Activated T-cell treated with anti-CD3 and anti-CD28 coated beads for 4 hours (primary cell): ENCODE data around the gene CA9.

Source experiments
- DNase-seq: peaks from one replicate; pipeline ENCODE4 v3.0.0-alpha.2; 2020

Gene CA9

DNA sequence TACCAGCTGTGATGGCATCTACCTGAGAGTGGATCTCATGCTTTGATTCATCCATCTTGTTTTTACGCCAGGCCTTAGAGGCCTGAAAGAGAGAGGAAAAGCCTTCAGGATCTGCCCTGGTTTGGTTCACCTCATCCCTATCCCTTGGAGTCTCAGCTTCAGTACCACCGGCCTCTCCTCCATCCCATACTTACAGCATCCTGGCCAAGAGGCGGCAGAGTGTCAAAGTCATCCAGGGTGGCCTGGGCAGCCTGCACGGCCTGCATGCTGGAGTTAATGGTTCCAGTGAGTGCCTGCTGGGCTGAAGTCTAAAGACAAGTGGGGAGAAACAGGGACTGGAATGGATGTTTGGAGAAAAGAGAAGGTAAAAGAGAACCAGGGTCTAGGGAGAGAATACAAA, 45.8 kb downstream of the CA9 start:
- no peak for DNase-seq

DNA sequence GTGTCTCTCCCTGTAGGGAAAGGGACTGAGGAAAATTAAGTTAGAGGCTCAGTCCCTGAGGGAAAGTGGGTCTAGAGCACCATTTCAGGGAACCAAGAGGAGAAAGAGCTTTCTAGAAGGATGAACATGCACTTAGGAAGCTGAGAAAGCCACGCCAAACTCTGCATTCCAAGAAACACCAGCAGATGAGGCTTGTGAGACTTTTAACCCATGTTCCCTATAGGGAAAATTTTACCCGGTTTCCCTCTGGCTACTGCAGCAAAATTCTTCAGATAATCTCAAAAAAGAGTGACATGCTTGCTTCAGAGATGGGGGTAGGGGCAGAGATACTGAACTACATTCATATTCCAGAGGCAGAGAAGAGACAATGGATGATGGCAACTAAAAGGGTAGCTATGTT, 49.7 kb downstream of the CA9 start:
- DNase-seq, result no peak

DNA sequence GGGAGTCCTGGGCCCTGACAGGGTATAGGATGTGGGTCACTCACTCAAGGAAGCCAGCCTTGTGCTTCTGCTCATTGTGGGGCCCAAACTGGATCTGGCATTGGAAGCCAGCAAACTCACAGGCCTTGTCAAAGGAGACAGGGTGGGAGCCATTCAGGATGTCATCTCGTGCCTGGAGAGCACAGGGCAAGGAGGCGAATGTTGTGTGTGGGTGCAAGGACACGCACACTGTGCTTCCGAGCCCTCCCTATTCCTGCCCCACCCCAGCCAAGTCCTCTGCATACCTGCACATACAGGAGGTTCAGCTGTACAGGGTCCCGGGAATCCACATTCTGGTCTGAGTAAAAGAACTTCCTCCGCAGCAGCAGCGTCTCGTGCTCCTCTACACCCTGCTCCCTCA, 50.2 kb downstream of the CA9 start:
- DNase-seq, result no peak

DNA sequence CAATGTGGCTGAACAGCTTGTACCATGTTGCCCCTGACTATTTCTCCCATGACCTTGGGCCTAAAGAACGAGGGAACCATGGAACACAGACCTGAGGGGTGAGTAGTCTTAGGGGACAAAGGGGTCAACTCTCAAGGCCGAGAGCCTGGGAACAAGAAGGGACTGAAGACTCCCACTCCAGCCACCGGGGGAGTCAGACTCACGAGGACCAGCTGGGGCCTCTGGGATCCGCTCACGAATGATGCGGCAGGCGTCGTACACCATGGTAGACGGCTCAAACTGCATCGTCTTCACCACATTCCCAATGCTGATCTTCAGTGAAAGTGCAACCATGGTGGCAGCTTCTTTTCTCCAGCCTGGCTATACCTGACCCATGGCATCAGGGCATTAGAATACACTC, 51.6 kb downstream of the CA9 start:
- DNase-seq, result no peak

- no peak for DNase-seq
These were observed 53.2 kb downstream of the CA9 start for GRCh38 chr9:35726931-35727330.

GRCh38 chr9:35727676-35728040, 53.9 kb downstream of the CA9 start:
- no peak for DNase-seq

DNA sequence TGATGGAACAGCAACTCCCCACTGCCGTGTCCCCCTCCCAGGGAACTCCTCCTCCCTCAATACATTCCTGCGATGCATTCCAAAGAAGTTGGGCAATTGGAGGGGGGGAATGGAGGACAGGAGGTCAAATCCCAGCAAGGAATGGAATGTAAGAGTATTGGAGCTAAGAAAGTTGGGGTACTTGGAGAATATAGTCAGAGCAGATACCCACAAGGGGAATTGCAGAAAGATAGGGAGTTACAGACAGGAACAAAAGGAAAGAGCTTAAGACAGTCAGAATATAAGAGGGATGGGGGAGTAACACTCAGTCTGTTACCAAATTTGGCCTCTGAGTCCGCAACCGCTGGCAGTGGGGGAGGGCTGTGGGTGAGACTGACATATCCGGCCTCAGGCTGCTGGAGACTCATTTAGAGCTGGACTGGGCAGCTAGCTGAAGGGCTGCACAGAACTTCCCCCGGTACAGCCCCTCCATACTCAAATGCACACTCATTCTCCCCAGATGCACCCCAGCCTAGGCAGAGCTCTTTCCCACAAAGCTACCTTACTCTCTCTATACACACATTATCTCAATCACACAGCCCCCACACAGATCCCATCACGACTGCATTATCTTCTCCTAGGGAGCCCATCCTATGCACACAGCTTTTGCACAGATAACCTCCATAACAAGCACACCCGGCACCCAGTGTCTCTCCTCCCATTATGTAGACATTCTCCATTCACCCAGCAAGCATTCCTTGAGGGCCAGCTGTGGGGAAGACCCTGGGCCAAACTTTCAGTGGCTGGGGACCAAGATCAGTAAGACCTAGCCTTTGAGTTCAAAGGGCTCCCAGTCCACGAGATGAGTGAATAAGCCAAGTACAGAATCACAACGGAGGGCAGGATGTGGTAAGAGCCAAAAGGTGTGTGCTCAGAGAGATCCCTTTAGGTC, 54.6 kb downstream of the CA9 start:
- DNase-seq, result no peak

GRCh38 chr9:35729101-35729500, 55.4 kb downstream of the CA9 start:
- DNase-seq, result no peak

- no peak for DNase-seq
These were observed 56.2 kb downstream of the CA9 start for GRCh38 chr9:35729700-35730485.

DNA sequence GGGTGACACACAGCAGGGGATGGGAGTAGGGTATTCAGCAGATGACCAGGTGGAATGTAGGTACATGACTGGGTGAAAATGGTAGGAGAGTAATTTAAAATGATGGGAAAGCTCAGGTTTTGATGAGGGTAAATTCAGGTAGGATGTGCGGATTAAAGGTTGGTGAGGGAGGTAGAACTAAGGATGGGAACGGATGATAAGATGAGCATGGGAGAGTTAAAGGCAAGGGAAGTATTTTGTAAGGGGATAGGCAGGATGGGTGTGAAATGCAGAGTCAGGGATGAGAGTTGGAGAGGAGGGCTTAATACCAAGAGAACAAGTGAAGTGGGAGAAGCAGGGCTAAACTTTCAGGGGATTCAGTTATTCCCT, 56.7 kb downstream of the CA9 start:
- no peak for DNase-seq
